ENCODE results near the gene NOCT.
"Not testable (repeated sequence)": the region's sequence is repeated elsewhere in the genome, so short reads cannot be mapped to it uniquely, and the experiment has no call there.

Gene NOCT

DNA sequence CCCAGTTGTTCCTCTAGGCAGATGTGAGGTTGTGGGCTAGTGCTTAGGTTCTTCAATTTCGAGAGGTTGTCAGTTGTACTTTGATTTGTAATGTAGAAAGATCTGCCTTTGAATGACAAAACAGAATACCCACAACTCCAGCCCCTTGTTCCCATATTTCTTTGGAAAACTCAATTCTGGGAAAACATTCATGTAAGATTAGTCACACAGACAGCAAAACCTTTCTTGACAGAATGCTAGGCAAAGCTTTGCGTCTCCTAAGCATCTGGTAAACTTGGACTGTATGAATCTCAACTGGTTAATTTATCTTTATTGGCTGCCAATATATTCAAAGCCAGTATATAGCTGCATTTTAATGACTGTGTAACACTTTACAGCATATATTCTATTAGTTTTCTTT, 34.9 kb downstream of the NOCT start:
- no peak for DNase-seq (ENCODE audit: low read depth)

DNA sequence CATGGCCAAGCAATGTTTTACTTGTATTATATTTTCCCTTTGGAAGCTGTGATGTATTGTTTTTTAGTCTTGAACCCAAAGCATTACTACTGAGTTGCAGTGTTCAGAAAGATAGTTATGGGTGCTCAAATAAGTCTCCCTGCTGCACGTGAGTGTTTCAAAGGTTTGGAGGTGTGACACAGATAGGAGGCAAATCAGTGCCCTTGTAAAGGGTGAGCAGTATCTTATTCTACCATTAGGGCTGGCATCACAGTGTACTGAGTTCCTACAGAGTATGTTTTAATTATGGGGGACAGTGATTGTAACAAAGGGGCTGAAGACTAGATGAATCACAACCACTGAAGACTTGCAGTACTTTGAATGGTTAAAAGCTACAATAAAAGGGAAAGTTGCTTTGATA, 38.3 kb downstream of the NOCT start:
- DNase-seq (ENCODE audit: low read depth): no peak

- no peak for DNase-seq (ENCODE audit: low read depth)
These were observed 39.4 kb downstream of the NOCT start for GRCh38 chr4:139054791-139055505.

DNA sequence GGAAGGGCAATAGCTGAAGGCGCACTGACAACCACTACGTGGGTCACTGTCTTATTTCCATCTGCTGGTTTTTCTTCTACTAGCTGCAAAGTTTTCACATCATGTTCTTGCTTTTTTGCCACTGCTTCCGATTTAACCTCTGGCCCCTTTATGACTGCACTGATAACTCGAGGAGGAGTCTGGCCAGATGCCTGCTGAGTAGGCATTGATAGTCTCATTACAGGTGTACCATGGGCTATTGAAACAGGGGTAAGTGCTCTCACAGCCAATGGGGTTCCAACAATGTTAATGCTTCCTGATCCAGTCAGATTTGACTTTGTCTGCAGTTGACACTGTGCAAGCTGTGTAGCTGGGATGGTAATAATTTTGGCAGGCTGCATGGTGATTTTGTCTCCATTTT, 43.4 kb downstream of the NOCT start:
- DNase-seq (ENCODE audit: low read depth): not testable (repeated sequence)

DNA sequence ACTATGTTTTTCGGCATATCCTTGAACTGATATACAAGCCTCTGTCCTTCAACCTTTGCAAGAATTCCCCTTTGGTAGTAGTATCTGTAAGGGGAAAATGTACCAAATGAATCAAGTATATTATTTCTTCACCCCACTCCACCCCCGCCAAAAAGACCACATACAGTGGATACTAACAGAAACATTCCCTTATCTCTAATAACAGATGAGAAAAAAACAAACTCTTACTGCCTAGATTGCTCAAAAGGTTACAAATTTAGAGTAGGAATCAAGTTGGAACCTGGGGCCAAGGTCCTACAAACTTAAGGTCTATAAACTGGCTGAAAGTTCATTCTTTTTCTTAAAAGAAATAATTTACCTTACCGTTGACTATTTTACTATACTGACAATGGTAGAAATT, 45.0 kb downstream of the NOCT start:
- no peak for DNase-seq (ENCODE audit: low read depth)

DNA sequence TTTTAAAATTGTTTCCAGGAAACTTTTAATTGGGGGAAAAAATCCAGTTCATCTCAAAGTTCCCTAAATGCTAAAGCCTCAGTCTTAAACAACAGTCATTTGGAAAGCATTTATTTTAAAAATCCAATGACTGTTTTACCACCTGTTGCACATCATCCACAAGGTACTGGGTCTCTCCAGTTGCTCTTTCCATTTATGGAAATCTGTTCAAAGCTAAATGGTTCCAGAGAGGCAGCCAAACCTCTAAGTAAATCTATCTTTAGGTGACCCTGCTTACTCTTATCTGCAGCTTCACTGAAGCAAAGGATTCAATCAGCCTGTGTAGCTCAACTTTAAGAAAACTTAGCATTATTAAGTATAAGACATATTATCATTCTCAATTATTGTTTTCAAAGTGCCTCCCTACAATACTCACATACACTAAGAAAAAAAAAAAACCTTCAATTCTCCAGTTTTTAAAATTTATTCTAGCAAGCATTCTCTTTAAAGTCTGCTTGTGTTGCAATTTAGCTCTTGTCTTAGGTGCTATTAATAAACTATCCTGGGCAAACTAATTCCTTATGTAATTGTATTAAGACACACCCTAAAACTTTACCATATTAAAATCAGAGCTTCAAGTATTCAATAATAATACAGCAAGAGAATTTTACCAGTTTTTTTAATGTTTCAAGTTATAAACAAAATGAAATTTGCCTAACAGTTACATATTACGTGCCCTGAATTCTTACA, 60.6 kb downstream of the NOCT start:
- DNase-seq (ENCODE audit: low read depth): no peak

DNA sequence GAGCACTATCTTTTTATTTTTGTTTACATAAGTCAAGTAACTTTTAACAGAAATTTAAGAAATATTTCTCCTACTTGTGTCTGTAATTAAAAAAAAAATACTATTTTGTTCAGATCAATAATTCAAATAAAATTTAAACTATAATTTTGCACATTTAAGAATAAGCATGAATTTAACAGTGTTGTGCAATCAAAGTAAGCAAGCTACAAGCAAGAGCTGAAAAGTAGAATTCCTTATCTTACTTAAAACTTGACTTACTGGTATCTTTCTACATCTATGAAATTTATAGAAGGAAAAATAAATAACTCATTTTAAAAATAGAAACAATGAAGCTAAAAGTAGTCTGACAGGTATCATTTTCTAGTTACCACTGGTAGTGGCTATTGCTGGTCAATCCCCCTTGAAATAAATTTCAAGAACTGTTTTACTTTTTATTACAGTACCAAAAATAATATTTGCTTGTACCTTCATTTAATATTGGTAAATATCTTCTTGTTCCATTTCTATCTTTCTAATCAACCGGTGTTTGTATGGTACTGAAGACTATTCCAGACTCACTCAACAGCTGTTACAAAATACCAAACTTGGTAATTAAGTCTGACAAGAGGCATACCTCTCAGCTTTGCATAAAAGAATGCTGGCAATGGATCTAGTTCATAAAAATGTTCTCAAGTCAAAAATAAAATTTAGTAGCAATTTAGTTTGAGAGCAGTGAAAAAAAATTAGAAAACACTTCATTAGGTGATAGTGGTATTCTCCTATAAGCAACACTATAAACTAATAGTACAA, 62.2 kb downstream of the NOCT start:
- DNase-seq (ENCODE audit: low read depth): no peak

DNA sequence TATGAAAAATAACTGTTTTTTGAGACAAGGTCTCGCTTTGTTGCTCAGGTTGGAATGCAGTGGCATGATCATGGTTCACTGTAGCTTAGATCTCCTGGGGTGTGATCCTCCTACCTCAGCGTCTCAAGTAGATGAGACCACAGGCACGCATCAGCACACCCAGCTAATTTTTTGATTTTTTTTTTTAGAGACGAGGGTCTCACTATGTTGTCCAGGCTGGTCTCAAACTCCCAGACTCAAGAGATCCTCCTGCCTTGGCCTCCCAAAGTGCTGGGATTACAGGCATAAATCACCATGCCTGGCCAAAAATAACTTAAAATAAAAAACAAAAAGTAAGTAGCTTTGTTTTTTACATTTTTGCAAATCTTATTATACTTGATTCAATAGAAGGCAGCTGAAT, 63.3 kb downstream of the NOCT start:
- no peak for DNase-seq (ENCODE audit: low read depth)

- DNase-seq (ENCODE audit: low read depth): peak; percentile 87
These were observed 67.4 kb downstream of the NOCT start for GRCh38 chr4:139082750-139083606.

- peak; percentile 52 for DNase-seq (ENCODE audit: low read depth)
These were observed 68.0 kb downstream of the NOCT start for GRCh38 chr4:139083607-139083955.

- peak; percentile 83 for DNase-seq (ENCODE audit: low read depth)
These were observed 68.6 kb downstream of the NOCT start for GRCh38 chr4:139083956-139084803.

GRCh38 chr4:139084804-139085093, 69.2 kb downstream of the NOCT start:
- DNase-seq (ENCODE audit: low read depth): no peak

DNA sequence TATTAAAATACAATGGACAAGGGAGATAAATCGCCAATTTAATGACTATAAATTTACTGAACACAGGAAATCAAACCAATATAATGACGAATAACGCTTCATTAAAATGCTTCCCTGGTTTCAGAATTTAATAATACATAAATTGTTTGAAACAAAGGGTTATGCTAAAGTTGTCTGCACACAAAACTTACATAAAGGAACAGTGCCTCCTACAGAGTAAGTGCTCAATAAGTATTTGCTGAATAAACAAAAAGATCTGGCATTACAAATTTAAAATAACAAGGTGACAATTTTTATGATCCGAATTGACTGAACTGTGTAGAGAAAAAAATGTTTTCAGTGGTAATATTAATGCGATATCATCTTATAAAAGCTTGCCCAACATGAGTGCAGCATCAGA, 69.6 kb downstream of the NOCT start:
- no peak for DNase-seq (ENCODE audit: low read depth)

GRCh38 chr4:139092271-139092670, 76.7 kb downstream of the NOCT start:
- no peak for DNase-seq (ENCODE audit: low read depth)
